Measurements from ENCODE around the gene ARHGEF4. TPM values are rescaled to one million over a fixed set of nuclear protein-coding genes. Genes with fewer than 3 reads are reported as not detected.
"Not testable (repeated sequence)": the region's sequence is repeated elsewhere in the genome, so short reads cannot be mapped to it uniquely, and the experiment has no call there.

The ARHGEF4 gene
- polyA plus RNA-seq, 10 donors: 5.3 to 16.6 (median 8.7) TPM

- no peak for DNase-seq
Observed at GRCh38 chr2:131050896-131051295, 214.2 kb downstream of the ARHGEF4 start.

DNA sequence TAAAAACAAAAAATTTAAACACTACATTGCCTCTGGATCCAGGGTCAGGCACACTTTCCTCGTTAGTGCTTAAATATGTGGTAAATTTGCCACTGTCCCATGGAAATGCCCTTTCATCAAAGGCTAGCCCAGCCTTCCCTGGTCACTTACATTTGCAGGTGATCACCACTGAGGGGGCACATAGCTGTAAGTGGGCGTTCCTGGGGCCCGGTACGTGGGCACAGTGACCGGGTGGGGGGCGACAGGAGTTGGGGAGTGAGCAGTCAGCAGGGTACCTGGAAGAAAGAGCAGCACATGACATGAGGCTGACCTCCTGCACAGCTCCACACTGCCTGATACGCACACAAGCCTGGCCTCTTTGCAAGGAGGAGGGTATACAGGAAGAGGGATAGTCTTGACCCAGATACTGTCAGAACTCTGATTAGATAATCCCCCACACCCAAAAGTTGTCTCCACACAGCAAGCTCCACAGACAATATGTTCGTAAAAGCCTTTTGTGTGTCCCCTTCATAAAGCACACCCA, 216.1 kb downstream of the ARHGEF4 start:
- DNase-seq: no peak

DNA sequence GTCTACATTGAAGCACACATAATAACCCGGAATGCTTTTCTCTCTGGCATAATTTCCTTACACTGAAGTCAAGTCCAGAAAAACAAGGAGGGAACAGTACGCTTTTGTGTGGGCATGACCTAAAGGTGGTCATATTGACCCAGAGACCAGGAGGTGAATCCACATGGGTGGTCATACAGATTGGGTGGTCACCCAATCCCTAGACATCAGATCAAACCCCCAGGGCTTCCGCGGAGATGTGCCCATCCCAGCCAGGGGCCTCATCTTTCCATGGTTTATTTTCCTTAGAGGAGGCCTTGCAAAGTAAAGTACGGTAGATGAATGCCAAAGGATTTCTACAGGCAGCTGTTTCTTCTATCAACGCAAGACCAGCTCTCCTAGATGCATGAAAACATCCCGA, 217.8 kb downstream of the ARHGEF4 start:
- DNase-seq: no peak

- peak in 1 of 3 donors; percentile 39 for DNase-seq
Observed at GRCh38 chr2:131055169-131056065, 218.7 kb downstream of the ARHGEF4 start.

- peak in 1 of 3 donors; percentile 49 for DNase-seq
Observed at GRCh38 chr2:131056204-131056931, 219.7 kb downstream of the ARHGEF4 start.

DNA sequence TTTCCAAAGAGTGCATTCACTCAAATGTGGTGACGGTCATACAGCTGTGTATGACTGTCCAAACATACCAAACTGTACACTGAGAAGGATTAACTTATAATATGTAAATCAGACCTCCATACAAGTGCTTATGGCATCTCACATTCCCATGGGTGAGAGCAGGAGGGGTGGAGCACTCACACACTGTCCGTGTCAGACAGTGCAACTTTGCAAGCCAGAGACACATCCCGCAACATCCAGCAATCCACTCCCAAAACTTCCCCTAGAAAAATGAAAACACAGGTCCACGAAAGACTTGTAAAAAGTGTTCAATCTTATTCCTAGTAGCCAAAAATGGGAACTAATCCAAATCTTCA, 220.2 kb downstream of the ARHGEF4 start:
- no peak for DNase-seq

- DNase-seq: peak; percentile 46 to 79 (median 65)
Observed at GRCh38 chr2:131058214-131058843, 221.6 kb downstream of the ARHGEF4 start.

DNA sequence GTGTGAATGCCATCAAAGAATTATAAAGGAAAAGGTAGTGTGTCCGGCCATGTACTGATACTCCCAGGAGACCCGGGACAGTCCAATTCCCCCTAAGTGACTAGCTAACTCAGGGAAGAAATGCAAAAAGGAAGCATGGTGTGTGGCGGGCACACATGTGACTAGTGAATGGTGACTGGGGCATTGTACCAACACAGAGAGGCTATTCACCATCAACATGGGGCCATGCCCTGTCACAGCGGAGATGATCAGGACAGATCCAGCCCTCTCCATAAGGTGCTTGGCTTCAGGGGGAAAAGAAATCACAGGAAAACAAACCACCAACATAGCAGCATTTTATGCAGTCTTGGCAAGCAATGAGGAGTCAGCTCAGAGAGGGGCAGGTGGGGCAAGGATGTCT, 222.2 kb downstream of the ARHGEF4 start:
- DNase-seq: no peak

- no peak for DNase-seq
Observed at GRCh38 chr2:131063501-131064283, 227.0 kb downstream of the ARHGEF4 start.

- DNase-seq: no peak
Observed at GRCh38 chr2:131064589-131065512, 228.1 kb downstream of the ARHGEF4 start.

DNA sequence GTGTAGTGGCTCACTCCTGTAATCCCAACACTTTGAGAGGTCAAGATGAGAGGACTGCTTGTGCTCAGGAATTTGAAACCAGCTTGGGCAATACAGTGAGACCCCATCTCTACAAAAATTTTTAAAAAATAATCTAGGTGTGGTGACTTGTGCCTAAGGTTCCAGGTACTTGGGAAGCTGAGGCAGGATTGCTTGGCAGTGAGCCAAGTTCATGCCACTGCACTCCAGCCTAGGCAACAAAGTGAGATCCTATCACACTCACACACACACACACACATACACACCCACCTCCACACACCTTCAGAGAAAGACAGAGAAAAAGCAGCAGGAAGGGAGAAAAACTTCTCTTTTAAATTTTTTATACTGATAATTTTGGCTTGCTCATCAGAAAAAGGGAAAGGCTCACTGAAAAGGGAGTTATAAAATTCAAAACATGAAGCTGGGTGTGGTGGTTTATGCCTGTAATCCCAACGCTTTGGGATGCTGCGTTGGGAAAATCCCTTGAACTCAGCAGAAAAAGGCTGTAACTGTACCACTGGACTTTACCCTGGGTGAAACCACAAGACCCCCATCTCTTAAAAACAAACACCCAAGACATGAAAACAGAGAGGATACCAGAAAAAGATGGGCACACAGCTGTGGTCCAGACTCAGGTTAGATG, 230.9 kb downstream of the ARHGEF4 start:
- DNase-seq: peak in 1 of 3 donors; percentile 26

- DNase-seq: not testable (repeated sequence)
Observed at GRCh38 chr2:131068172-131068571, 231.5 kb downstream of the ARHGEF4 start.

GRCh38 chr2:131075578-131075977, 238.9 kb downstream of the ARHGEF4 start:
- not testable (repeated sequence) for DNase-seq

DNA sequence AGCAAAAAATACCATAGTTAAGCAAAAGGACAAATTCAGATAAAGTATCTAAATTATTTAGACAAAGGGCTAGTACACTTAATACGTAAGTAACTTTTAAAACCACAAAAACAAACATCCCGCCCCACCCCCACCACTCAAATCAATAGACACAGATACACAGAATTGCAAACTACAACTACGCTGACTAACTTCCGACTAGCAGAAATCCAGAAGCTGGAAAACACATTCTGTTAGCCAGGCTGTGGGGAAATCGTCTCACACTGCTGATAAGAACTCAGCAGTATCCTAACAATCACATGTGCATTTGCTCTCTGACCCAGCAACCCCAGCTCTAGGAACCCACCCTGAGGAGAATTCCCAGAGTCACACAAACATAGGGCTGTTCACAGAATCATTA, 240.0 kb downstream of the ARHGEF4 start:
- no peak for DNase-seq

DNA sequence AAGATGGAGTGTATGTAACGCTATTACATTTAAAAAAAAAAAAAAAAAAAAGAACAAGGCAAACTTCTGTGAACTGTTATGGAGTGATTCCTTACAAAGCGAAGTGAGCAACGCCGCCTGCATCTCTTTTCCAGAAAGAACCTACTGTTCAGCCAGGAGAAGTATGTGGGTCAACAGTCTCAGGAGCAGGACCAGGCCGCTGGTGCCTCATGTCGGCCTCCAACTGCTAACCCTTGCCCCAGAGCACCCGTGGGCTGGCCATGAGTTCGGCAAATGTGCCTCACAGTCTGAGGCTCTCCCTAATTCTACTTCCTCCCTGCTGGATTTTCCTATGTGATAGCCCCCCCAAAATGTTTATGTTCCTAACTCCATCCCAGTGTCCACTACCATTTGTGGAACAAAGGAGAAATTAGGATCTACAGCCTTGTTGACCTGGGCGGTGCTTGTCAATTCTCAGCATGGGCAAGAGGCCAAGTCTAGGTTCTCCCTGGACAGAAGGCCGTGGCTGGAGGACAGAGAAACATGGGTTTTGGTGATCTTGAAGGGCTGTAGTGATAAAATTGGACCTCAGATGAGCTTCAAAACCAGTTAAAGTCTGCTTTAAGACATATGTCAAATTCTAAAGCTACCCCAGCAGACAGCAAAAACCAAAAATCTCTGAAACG, 240.6 kb downstream of the ARHGEF4 start:
- no peak for DNase-seq

DNA sequence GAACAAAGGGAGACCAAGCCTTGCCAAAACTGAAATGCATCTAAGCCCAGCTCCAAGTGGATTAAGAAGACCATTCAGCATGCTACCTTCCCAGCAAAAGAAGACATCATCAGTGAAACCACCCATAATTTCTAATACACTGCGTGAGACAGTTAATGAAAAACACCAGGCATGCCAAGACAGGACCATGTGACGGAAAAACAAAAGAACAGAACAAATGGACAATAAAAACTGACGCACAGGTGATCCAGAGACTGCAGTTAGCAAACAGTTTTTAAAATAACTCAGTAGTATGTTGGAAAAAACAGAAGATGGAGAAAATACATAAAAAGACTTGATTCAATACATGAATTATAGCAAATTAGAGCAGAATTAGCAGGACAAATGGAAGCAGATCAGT, 241.3 kb downstream of the ARHGEF4 start:
- no peak for DNase-seq

GRCh38 chr2:131079931-131080330, 243.2 kb downstream of the ARHGEF4 start:
- DNase-seq: not testable (repeated sequence)

- DNase-seq: no peak
Observed at GRCh38 chr2:131081190-131081589, 244.5 kb downstream of the ARHGEF4 start.

DNA sequence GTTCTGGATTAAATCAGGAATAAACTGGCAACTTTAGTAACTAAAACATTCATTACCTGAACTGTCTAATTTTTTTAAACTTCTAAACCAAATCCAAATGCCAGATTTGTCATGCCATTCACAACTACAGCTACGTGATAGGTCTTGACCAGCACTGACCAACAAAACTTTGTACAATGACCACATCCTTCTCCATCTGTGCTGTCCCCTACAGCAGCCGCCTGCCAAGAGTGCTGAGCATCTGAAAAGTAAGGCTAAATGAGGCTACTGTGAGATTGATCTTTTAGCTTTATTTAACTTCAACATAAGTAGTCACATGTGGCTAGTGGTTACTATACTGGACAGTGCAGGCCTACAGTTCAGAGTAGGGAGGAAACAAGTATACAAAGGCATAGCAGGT, 248.9 kb downstream of the ARHGEF4 start:
- no peak for DNase-seq

All from muscle of back (tissue), 11 donors.